Measurements from ENCODE around the gene SLC5A10. TPM values are rescaled to one million over a fixed set of nuclear protein-coding genes. Genes with fewer than 3 reads are reported as not detected.

The SLC5A10 gene
- polyA plus RNA-seq, 1 of the 3 experiments (the other 2 are of a cell fraction): not detected

- TF ChIP-seq SIN3A (IDR thresholded peaks at IDR 0.05; ENCODE audit: borderline replicate concordance, low read depth, low read length) (no peak), FOXM1 (IDR thresholded peaks at IDR 0.05; ENCODE audit: low read depth) (no peak), REST (IDR thresholded peaks at IDR 0.05; ENCODE audit: low read depth, low read length) (no peak), SMC3 (IDR thresholded peaks at IDR 0.05; ENCODE audit: low read depth, low read length) (no peak), MEF2A (IDR thresholded peaks at IDR 0.05; ENCODE audit: borderline replicate concordance, low read depth) (no peak), EZH2phosphoT487 (IDR thresholded peaks at IDR 0.05; ENCODE audit: borderline replicate concordance, low read depth) (no peak), PBX3 (IDR thresholded peaks at IDR 0.05) (no peak), YY1 (IDR thresholded peaks at IDR 0.05; ENCODE audit: low read depth) (no peak), FOSL2 (IDR thresholded peaks at IDR 0.05; ENCODE audit: borderline replicate concordance, low read depth) (no peak), RXRA (IDR thresholded peaks at IDR 0.05; ENCODE audit: borderline replicate concordance, low read depth) (no peak), CHD2 (IDR thresholded peaks at IDR 0.05; ENCODE audit: low read length, partially characterized antibody) (no peak), ELF1 (IDR thresholded peaks at IDR 0.05) (no peak), EP300 (IDR thresholded peaks at IDR 0.05; ENCODE audit: borderline replicate concordance in 1 of 2, low read depth in 1 of 2, low read length in 1 of 2) (no peak)
- no peaks in the 10 kb centered on the region for H3K9me3 ChIP-seq
- no peaks in the 10 kb centered on the region for H4K20me1 ChIP-seq (ENCODE audit: insufficient read depth)
- no peak overlapping the region for H3K27ac ChIP-seq (ENCODE audit: low read depth in 2 of 2, low read length in 1 of 2)
- H3K4me3 ChIP-seq (ENCODE audit: low read depth in 2 of 2, low read length in 1 of 2): no peak overlapping the region
- no peaks in the 10 kb centered on the region for H3K27me3 ChIP-seq (ENCODE audit: insufficient read depth)
- H2AFZ ChIP-seq (ENCODE audit: low read depth): no peak overlapping the region
- DNase-seq: no peak
- no peaks in the 10 kb centered on the region for H3K36me3 ChIP-seq (replicated peaks in 1 of 2; ENCODE audit: control insufficient read depth in 1 of 2, insufficient read depth in 2 of 2, low read length in 1 of 2)
- 87% methylated on average over 11 of the region's 12 CpGs for WGBS (ENCODE audit: low lambda C conversion rate)
- no peaks in the 10 kb centered on the region for H3K79me2 ChIP-seq (ENCODE audit: insufficient read depth)
- POLR2A ChIA-PET: no interaction called here
- no peaks in the 10 kb centered on the region for H3K9me2 ChIP-seq
- H3K4me1 ChIP-seq (ENCODE audit: control insufficient read depth in 1 of 2, insufficient read depth in 2 of 2, low read depth in 1 of 2, low read length in 1 of 2): no peaks in the 10 kb centered on the region
- CTCF ChIA-PET: interaction anchor here (0.6 kb wide), 1 partner anchor 750 kb away, joined by 3 read pairs; no protein-coding TSS in a partner anchor
- H3K9ac ChIP-seq: no peak overlapping the region
- peaks cover under 1% of the 10 kb centered on the region for H3F3A ChIP-seq (replicated peaks; ENCODE audit: insufficient read depth)
- H3K4me2 ChIP-seq: no peak overlapping the region
Measured at GRCh38 chr17:19013226-19013625, 61.3 kb downstream of the SLC5A10 start.
